ENCODE results near the gene RIPOR3.
A peak's percentile ranks its signal among the peaks of the same experiment; 100 is the strongest.

RIPOR3 gene

GRCh38 chr20:50547964-50548363 lies 143.4 kb downstream of the RIPOR3 start:
- WGBS, result 88% methylated on average over 6 of the region's 6 CpGs
- H2BK120ac ChIP-seq (ENCODE audit: low read depth, low read length), result no peak overlapping the region

DNA sequence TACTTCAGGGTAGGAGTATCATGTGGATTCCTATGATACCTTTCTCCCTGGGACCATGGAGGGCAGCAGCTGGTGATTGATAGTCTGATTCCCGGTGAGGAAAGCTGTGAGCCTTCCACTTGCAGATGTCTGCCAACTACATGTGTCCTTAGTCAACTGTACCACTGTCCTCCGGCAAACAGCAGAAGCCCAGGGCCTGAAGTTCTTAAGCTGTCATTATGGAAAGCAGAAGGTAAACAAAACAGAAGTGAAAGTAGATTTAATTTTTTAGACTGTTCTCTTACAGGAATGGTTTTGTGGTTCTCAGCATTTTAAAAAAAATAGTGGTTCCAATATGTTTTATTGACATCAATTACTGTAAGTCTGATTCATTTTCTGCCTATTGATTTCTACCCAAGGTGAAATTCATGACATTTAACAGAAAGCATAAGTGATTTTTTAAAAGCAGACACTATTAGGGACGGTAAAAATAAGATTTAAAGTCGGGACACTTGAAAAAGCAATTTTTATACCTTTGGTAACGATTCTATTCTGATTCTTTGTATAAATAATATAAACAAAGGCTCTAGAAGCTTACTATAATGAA lies 144.5 kb downstream of the RIPOR3 start:
- H2AK5ac ChIP-seq (ENCODE audit: low read length, severe bottlenecking), result peak overlapping the region; percentile 83
- H2BK15ac ChIP-seq (ENCODE audit: low read depth, poor library complexity, severe bottlenecking), result no peak overlapping the region
- H3K9ac ChIP-seq (ENCODE audit: low read length), result peak overlapping the region; percentile 30
- H3K79me1 ChIP-seq (replicated peaks; ENCODE audit: low read length, poor library complexity, severe bottlenecking), result no peaks in the 10 kb centered on the region
- no peak overlapping the region for H3K23ac ChIP-seq (ENCODE audit: low read length in 2 of 2)
- no peak overlapping the region for H4K8ac ChIP-seq (ENCODE audit: low read length)
- H3K4me2 ChIP-seq (ENCODE audit: low read length, poor library complexity, severe bottlenecking), result no peak overlapping the region
- peaks cover 7 to 25% of the 10 kb centered on the region in 2 experiments for H3K36me3 ChIP-seq (ENCODE audit: control insufficient read depth in 1 of 2, insufficient read depth in 2 of 2, low read depth in 1 of 2, low read length in 2 of 2)
- WGBS, result 69% methylated on average over 2 of the region's 5 CpGs
- H3K27me3 ChIP-seq (ENCODE audit: control insufficient read depth in 1 of 2, insufficient read depth in 1 of 2, low read length in 2 of 2), result no peaks in the 10 kb centered on the region
- H3K9me3 ChIP-seq (ENCODE audit: control insufficient read depth, low read length), result no peaks in the 10 kb centered on the region
- no peak overlapping the region for H3K14ac ChIP-seq (ENCODE audit: low read length in 2 of 2)
- H3K4ac ChIP-seq (ENCODE audit: low read depth in 1 of 2, low read length in 2 of 2), result peak overlapping the region in 1 of 2 experiments; percentile 6
- H3K27ac ChIP-seq (ENCODE audit: low read length, poor library complexity, severe bottlenecking), result peak overlapping the region; percentile 28
- H3K4me3 ChIP-seq (ENCODE audit: insufficient read depth in 1 of 2, low read depth in 1 of 2, low read length in 2 of 2), result peak overlapping the region in 1 of 2 experiments; percentile 66
- H2BK5ac ChIP-seq (ENCODE audit: low read depth, low read length, poor library complexity, severe bottlenecking), result no peak overlapping the region
- H3K18ac ChIP-seq (ENCODE audit: low read depth in 1 of 2, low read length in 2 of 2), result no peak overlapping the region
- no peak overlapping the region for H4K91ac ChIP-seq (ENCODE audit: low read length)
- DNase-seq, result peak; percentile 62
- no peak overlapping the region for H2BK12ac ChIP-seq (ENCODE audit: low read length in 2 of 2)
- peaks cover 9% of the 10 kb centered on the region for H3K4me1 ChIP-seq (ENCODE audit: control insufficient read depth, insufficient read depth, low read depth, low read length)
- no peak overlapping the region for H2BK120ac ChIP-seq (ENCODE audit: low read depth, low read length)
- no peak overlapping the region for H2AFZ ChIP-seq (ENCODE audit: low read depth, low read length)

More at GRCh38 chr20:50547964-50548363, 143.4 kb downstream of the RIPOR3 start:
- Histone ChIP-seq H3K9ac (ENCODE audit: low read length) (no peak overlapping the region), H3K27me3 (ENCODE audit: control insufficient read depth in 1 of 2, insufficient read depth in 1 of 2, low read length in 2 of 2) (no peaks in the 10 kb centered on the region), H2AFZ (ENCODE audit: low read depth, low read length) (no peak overlapping the region), H3K36me3 (ENCODE audit: control insufficient read depth in 1 of 2, insufficient read depth in 2 of 2, low read depth in 1 of 2, low read length in 2 of 2) (peaks cover 7 to 24% of the 10 kb centered on the region in 2 experiments), H3K4me1 (ENCODE audit: control insufficient read depth, insufficient read depth, low read depth, low read length) (peaks cover 9% of the 10 kb centered on the region), H2AK5ac (ENCODE audit: low read length, severe bottlenecking) (no peak overlapping the region), H2BK15ac (ENCODE audit: low read depth, poor library complexity, severe bottlenecking) (no peak overlapping the region), H4K91ac (ENCODE audit: low read length) (no peak overlapping the region), H3K18ac (ENCODE audit: low read depth in 1 of 2, low read length in 2 of 2) (no peak overlapping the region), H3K9me3 (ENCODE audit: control insufficient read depth, low read length) (no peaks in the 10 kb centered on the region), H3K4me3 (ENCODE audit: insufficient read depth in 1 of 2, low read depth in 1 of 2, low read length in 2 of 2) (no peak overlapping the region), H3K23ac (ENCODE audit: low read length in 2 of 2) (no peak overlapping the region), H3K79me1 (replicated peaks; ENCODE audit: low read length, poor library complexity, severe bottlenecking) (peaks cover 2% of the 10 kb centered on the region), H3K27ac (ENCODE audit: low read length, poor library complexity, severe bottlenecking) (no peak overlapping the region), H3K4ac (ENCODE audit: low read depth in 1 of 2, low read length in 2 of 2) (no peak overlapping the region), H4K8ac (ENCODE audit: low read length) (no peak overlapping the region), H2BK5ac (ENCODE audit: low read depth, low read length, poor library complexity, severe bottlenecking) (no peak overlapping the region), H2BK12ac (ENCODE audit: low read length in 2 of 2) (no peak overlapping the region), H3K4me2 (ENCODE audit: low read length, poor library complexity, severe bottlenecking) (no peak overlapping the region), H3K14ac (ENCODE audit: low read length in 2 of 2) (no peak overlapping the region)
- DNase-seq, result no peak

GRCh38 chr20:50545126-50545525 lies 146.2 kb downstream of the RIPOR3 start:
- no peak overlapping the region for H3K27ac ChIP-seq (ENCODE audit: low read length, poor library complexity, severe bottlenecking)
- peak overlapping the region in 1 of 2 experiments; percentile 30 for H2BK12ac ChIP-seq (ENCODE audit: low read length in 2 of 2)
- H3K79me1 ChIP-seq (replicated peaks; ENCODE audit: low read length, poor library complexity, severe bottlenecking), result no peaks in the 10 kb centered on the region
- H4K8ac ChIP-seq (ENCODE audit: low read length), result no peak overlapping the region
- H4K91ac ChIP-seq (ENCODE audit: low read length), result no peak overlapping the region
- H3K36me3 ChIP-seq (ENCODE audit: control insufficient read depth in 1 of 2, insufficient read depth in 2 of 2, low read depth in 1 of 2, low read length in 2 of 2), result peaks cover 7 to 28% of the 10 kb centered on the region in 2 experiments
- H2AFZ ChIP-seq (ENCODE audit: low read depth, low read length), result no peak overlapping the region
- no peaks in the 10 kb centered on the region for H3K9me3 ChIP-seq (ENCODE audit: control insufficient read depth, low read length)
- no peak overlapping the region for H3K14ac ChIP-seq (ENCODE audit: low read length in 2 of 2)
- H2BK15ac ChIP-seq (ENCODE audit: low read depth, poor library complexity, severe bottlenecking), result no peak overlapping the region
- no peak overlapping the region for H2BK5ac ChIP-seq (ENCODE audit: low read depth, low read length, poor library complexity, severe bottlenecking)
- no peak overlapping the region for H2AK5ac ChIP-seq (ENCODE audit: low read length, severe bottlenecking)
- H3K4me2 ChIP-seq (ENCODE audit: low read length, poor library complexity, severe bottlenecking), result no peak overlapping the region
- H3K18ac ChIP-seq (ENCODE audit: low read depth in 1 of 2, low read length in 2 of 2), result no peak overlapping the region
- H3K4me3 ChIP-seq (ENCODE audit: insufficient read depth in 1 of 2, low read depth in 1 of 2, low read length in 2 of 2), result no peak overlapping the region
- H3K4me1 ChIP-seq (ENCODE audit: control insufficient read depth, insufficient read depth, low read depth, low read length), result peaks cover 17% of the 10 kb centered on the region
- H3K23ac ChIP-seq (ENCODE audit: low read length in 2 of 2), result no peak overlapping the region
- H2BK120ac ChIP-seq (ENCODE audit: low read depth, low read length), result no peak overlapping the region
- H3K4ac ChIP-seq (ENCODE audit: low read depth in 1 of 2, low read length in 2 of 2), result no peak overlapping the region
- no peak for DNase-seq
- H3K9ac ChIP-seq (ENCODE audit: low read length), result no peak overlapping the region
- 89% methylated on average over 5 of the region's 5 CpGs for WGBS
- H3K27me3 ChIP-seq (ENCODE audit: control insufficient read depth in 1 of 2, insufficient read depth in 1 of 2, low read length in 2 of 2), result no peaks in the 10 kb centered on the region

GRCh38 chr20:50543326-50543725 lies 148.0 kb downstream of the RIPOR3 start:
- H3K9me3 ChIP-seq (ENCODE audit: control insufficient read depth, low read length), result no peaks in the 10 kb centered on the region
- no peak overlapping the region for H4K8ac ChIP-seq (ENCODE audit: low read length)
- no peak overlapping the region for H3K4me3 ChIP-seq (ENCODE audit: insufficient read depth in 1 of 2, low read depth in 1 of 2, low read length in 2 of 2)
- no peaks in the 10 kb centered on the region for H3K79me1 ChIP-seq (replicated peaks; ENCODE audit: low read length, poor library complexity, severe bottlenecking)
- H3K27ac ChIP-seq (ENCODE audit: low read length, poor library complexity, severe bottlenecking), result peak overlapping the region; percentile 7
- no peak overlapping the region for H3K4me2 ChIP-seq (ENCODE audit: low read length, poor library complexity, severe bottlenecking)
- H3K27me3 ChIP-seq (ENCODE audit: control insufficient read depth in 1 of 2, insufficient read depth in 1 of 2, low read length in 2 of 2), result no peaks in the 10 kb centered on the region
- H2AFZ ChIP-seq (ENCODE audit: low read depth, low read length), result no peak overlapping the region
- 94% methylated on average over 4 of the region's 5 CpGs for WGBS
- no peak overlapping the region for H4K91ac ChIP-seq (ENCODE audit: low read length)
- no peak overlapping the region for H3K23ac ChIP-seq (ENCODE audit: low read length in 2 of 2)
- no peak overlapping the region for H2BK120ac ChIP-seq (ENCODE audit: low read depth, low read length)
- peaks cover 14% of the 10 kb centered on the region for H3K4me1 ChIP-seq (ENCODE audit: control insufficient read depth, insufficient read depth, low read depth, low read length)
- no peak overlapping the region for H3K14ac ChIP-seq (ENCODE audit: low read length in 2 of 2)
- H3K9ac ChIP-seq (ENCODE audit: low read length), result no peak overlapping the region
- DNase-seq, result no peak
- no peak overlapping the region for H3K4ac ChIP-seq (ENCODE audit: low read depth in 1 of 2, low read length in 2 of 2)
- H3K36me3 ChIP-seq (ENCODE audit: control insufficient read depth in 1 of 2, insufficient read depth in 2 of 2, low read depth in 1 of 2, low read length in 2 of 2), result peaks cover 3 to 15% of the 10 kb centered on the region in 2 experiments
- no peak overlapping the region for H2AK5ac ChIP-seq (ENCODE audit: low read length, severe bottlenecking)
- no peak overlapping the region for H2BK12ac ChIP-seq (ENCODE audit: low read length in 2 of 2)
- no peak overlapping the region for H3K18ac ChIP-seq (ENCODE audit: low read depth in 1 of 2, low read length in 2 of 2)
- H2BK5ac ChIP-seq (ENCODE audit: low read depth, low read length, poor library complexity, severe bottlenecking), result no peak overlapping the region
- no peak overlapping the region for H2BK15ac ChIP-seq (ENCODE audit: low read depth, poor library complexity, severe bottlenecking)

All from mesenchymal stem cell (in vitro differentiated cells and primary cell).